GM10847 (cell line): ENCODE data around the gene ESPN.

Experiments used
- POLR2A ChIP-seq: IDR thresholded peaks from 2 replicates; pipeline ENCODE4 v1.6.1; 2011; ENCODE audit not compliant: insufficient read length; ENCODE audit errors: extremely low read depth

Gene ESPN

DNA sequence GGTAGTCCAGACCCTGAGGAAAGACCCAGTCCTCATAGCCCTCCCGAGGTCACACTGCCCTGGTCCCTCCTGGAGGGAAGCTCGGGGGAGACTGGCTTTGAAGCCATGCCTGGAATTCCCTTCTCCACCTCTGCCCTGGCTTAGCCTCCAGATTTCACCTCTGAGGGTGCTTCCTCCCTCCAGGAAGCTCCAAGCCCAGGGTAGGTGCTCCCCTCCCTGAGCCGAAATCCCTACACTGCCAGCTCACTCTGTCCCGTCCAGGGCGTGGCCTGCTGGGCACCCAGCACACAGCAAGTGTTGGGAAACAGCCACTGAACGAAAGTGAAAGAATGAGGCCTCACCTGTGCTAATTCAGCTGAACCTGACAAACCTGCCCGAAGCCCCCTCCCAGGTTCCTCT is 47.4 kb downstream of the ESPN start:
- TF ChIP-seq POLR2A = no peak

DNA sequence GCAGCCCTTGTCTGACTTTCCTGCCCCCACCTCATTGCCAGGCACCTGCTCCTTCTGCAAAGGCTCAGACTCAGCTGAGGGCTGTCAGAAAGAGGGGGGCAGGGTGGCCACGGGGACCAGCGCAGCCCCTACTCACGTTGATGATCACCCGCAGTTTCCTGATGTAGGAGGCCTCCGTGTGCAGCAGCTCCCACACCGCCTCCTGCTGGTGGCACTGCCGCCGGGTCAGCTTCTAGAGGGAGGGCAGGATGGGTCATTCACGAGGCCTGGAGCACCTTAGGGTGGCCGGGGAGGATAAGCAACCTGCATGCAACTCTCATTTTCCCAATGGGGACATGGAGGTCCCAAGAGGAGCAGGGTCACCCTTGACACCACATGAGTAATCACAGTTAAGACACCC is 47.8 kb downstream of the ESPN start:
- no peak for TF ChIP-seq POLR2A

DNA sequence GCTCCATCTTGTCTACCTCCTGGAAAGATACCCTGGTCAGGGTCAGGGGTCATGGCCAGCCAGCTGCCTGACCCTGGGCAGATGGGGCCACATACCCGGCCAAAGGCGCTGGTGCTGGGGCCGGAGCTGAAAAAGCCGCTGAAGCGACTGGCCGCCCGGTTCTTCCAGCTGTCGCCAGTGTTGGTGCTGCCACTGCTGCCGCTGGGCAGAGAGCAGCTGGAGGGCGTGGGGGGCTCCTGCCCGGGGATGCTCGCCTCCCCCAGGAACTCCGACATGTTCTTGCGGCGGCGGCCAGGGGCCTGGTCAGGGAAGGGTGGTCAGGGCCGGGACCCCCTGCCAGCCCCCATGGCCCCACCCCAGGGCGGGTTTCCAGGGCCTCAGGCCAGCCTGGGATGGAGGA is 48.6 kb downstream of the ESPN start:
- no peak for TF ChIP-seq POLR2A

DNA sequence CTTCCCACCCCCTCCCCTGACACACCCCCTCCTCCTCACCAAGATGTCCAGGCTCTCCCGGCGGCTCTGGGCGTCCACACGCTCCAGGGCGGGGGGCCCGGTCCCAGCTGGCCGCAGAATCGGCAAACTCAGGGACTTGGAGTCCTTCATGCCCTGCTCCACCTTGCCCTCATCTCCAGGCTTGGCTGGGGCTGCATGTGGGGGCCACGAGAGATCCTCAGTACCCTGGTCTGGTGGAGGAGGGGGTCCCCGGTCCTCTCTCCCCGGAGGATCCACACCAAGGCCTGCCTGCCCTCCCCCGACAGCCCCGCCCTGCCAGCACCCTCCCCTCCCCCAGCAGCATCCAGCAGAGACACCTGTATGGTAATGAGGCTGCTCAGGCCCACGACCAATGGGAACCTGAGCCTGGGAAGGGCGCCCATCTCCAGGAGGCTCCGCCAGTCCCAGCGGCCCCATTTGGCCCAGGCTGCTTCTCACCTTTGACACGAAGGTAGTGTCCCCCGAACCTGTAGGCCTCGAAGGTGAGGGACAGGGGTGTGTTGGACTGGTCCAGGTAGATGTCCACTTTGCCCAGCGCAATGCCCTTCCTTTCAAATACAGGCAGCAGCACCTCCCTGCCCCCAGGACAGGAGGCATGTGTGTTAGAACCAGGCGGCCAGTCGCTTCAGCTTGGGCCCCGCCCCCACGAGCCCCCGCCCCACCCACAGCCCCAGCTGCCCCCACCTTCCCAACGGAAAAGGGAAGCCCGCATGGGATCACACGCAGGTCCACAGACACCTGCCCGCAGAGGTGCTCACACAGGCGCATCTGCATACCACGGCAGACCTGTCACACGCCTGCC is 49.6 kb downstream of the ESPN start:
- TF ChIP-seq POLR2A = no peak

DNA sequence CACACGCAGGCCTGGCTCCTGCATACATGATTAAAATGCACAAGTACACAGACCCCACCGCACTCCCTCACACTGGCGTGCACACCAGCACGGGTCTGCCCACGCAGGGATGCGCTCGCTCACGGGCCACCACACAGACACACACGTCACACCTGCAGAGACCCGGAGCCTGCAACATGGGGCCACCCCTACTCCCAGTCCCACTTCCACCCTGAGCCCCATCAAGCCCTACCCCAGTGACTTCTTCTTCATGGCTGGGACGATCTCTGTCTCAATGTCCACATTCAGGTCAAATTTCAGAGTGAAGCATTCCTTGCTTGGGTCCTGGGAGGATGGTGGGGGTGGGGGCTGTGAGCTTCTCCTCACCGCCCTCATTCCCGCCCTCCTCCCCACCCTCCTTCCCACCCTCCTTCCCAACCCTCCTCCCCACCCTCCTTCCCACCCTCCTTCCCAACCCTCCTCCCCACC is 50.3 kb downstream of the ESPN start:
- TF ChIP-seq POLR2A = no peak

DNA sequence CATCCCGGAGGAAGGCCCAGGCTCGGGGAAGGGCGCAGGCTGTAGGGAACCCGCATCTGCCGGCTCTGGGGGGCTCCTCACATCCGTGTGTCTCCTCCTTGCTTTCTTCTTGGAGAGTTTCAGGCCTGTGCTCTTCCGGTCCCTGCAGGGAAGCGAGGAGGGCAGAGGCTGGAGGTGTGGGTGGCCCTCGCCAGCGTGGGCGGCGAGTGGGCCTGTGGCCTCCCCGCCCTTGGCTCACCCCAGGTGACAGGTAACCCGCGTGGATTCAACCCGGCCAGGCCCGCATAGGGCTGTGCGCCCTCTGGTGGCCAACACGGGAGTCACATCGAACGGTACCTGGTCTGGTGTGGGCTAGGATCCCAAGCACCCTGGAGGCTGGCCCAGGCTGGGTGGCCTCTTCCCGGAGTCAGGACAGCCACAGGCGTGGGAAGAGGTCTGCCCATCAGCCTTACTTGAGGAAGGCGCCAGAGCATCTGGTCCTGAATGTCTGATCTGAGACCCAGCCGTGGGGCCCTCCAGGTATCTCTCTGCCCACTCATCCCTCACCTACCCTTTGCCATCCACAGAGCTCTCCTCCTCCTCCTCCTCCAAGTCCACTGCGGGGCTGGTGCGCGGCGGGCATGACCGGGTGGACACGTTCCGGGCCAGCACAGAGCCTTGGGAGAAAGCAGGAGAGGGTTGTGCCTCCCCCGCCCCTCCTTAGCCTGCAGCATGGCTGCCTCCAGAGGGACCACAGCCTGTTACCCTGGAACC is 51.0 kb downstream of the ESPN start:
- TF ChIP-seq POLR2A = no peak

DNA sequence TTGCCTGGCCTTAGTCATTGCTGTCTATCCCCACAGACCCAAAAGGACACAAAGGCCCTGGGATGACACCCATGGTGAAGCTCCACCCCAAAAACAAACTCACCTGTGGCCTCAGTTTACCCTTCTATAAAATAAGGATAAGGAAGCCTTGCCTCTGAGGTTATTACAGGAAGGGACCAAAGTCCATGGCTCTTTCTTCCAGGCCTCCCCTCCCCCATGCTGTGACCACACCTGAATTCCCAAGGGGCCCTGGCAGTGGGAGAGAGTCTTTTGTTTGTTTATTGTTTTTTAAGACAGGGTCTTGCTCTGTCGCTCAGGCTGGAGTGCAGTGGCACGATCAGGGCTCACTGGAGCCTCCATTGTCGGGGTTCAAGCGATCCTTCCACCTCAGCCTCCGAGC is 51.9 kb downstream of the ESPN start:
- no peak for TF ChIP-seq POLR2A

DNA sequence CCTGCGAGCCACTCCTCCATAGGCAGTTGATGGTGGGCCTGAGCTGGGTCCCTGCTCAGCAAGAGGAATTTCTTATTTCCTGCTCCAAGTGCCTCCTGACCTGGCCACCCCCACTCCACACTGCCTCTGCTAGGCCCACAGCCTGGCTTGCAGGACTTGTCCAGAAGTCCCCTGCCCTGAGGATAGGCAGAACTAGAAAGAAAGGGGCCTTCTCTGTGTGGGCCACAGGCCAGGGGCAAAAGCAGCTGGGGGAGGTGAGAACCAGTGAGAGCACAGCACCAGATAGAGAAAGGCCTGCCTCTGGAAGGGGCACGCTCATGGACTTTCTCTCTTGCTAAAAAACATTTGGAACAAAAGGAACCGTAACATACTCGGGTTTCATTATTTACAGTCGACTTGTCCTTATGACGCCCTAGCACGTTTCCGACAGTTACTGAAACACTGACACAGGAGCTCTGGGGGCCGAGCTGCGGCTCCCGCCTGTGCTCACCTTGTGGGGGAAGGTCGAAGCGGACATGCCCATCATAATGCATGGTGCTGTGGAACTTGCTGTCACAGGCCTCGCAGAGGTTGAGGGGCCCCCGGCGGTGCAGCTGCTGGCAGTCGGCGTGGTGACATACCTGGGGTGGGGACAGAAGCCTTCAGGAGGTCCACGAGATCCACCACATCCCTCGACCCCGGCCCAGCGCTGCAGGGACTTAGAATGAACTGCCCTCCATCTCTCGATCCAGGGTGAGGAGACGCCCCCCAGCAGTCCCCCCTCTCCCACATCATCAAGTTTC is 52.7 kb downstream of the ESPN start:
- TF ChIP-seq POLR2A = no peak

DNA sequence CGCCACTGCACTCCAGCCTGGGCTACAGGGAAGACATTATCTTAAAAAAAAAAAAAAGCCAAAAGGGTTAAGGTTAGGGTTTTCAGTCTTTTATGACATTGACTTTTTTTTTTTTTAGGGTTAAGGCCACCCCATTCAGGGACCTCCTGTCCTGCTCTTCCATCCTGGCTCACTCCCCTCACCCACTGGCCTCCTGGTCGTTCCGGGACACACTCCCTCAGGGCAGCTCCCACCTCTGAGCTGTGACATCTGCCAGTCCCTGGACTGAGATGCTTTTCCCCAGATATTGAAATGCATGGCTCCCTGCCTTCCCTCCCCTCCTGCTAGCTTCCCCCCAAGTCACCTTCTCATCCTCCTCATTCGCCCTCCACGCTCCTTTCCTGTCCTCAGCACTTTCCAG is 57.2 kb downstream of the ESPN start:
- TF ChIP-seq POLR2A = no peak

DNA sequence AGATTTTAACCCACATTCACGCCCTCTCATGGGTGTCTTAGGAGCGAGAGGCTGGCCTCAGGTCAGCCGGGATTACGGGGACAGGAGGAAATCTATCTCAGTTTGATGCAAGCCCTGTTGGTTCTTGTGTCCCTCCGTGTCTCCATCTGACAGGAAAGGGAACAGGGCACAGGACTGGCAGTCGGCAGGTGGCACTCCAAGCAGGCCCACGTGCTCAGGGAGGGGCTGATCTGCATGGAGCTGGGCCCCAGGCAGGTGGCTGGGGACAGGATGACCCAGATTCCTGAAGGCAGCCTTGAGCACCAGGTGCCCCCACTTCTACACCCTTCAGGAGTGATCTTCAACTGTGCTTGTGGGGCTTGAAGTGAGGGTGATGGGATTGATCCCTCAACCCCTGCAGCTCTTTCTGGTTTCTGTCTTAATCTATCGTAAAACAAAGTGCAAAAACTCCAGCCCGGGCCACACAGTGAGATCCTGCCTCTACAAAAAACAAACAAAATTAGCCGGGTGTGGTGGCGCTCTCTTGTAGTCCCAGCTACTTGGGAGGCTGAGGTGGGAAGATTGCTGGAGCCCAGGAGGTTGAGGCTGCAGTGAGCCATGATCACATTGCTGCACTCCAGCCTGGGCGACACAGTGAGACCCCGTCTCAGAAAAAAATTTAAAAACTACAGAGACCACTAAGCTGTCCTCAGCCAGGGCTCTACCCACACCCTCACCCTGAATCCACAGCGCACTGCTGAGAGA is 58.6 kb downstream of the ESPN start:
- TF ChIP-seq POLR2A = no peak

DNA sequence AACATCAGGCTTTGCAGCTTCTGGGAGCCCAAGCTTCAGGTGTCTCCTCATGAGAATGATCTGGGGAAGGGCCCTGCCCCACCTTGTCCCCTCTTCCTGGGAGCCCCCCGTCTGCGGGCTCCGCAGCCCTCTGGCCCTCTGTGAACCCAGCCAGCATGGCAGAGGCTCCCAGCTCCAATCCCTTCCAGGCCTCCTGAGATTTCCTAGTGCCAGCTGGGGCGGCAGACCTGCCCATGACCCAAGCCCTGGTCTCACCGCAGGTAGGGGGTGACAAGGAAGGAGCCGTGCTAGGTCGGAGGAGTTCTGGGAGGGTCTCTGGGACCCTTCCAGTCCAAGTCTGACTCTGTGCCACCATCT is 59.2 kb downstream of the ESPN start:
- TF ChIP-seq POLR2A = no peak

DNA sequence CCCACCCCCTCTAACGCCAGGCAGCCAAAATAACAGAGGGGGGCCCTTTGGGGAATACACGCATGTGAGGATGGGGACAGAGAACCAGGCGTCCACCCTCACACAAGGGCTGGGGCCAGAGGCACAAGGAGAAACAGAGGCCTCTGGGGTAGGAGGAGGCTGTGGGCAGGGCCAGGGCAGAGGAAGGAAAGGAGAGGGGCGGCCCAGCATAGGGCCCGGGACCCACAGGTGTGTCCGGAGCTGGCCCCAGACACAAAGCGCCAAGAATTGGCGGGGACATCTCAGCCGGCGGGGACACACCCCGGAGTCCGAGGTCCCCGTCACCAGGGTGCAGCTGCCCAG is 60.2 kb downstream of the ESPN start:
- TF ChIP-seq POLR2A = no peak

DNA sequence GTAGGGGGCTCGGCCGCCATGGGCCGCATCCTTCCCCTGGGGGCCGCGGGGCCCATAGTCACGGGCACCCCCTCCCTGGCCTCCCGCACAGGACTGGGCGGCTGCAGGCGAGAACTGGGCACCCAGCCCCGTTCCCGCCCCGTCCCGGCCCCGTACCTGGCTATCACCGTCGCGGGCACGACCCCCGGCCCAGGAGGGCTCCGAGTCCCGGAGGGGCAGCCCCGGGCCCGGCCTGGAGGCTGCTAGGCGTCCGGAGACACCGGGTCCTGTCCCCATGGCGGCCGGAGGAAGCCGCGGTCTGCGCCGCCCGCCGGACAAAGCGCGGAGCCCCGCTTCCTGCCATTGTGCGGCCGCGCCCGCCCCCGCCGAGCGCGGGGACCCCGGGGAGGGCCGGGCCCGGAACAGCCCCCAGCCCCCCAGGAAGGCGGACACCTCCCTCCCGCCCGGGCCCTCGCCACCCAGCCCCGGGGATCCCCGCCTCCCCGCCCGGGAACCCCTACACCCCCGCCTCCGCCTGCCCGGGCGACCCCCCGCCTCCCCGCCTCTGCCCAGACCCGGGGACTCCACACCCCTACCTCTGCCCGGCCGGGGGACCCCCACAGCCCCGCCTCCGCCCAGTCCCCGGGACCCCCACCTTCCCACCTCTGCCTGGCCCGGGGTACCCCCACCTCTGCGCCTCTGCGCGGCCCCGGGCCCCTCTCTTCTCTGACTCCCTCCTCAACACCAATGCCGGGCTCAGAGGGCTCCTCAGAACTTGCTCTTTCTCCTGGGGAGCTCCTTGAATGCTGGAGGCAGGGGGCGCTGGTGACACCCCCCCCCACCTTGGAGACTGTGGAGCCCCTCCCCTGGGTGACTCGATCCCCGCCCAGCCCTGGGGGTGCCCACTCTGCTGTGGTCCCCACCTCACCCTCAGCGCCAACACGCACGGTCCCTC is 60.9 kb downstream of the ESPN start:
- no peak for TF ChIP-seq POLR2A

DNA sequence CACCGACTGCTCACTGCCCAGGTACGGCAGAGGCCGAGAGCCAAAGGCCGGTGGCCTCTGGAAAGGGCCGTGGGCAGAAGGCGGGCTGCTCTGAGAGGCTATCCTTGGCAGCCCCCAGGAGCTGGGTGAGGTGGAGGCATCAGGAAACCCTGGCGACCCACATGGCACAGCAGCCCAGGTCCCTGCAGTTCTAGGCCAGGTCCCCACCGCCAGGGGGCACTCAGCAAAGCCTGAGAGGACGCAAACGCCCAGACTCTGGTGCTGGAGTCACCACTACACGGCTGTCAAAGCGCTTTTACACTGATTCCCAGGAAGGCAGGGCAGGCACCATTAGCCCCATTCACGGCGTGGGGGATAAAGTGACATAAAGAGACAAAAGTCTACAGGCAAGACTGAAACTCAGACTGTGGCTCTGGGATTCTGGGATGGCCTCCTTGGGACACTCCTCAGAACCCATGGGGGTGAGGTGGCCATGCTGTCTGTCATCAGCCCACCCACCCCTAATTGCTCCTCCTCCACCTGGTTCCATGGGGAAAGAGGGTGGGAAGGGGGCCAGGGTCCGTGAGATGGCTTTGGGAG is 61.9 kb downstream of the ESPN start:
- no peak for TF ChIP-seq POLR2A
